ENCODE data around the gene ROR1. TPM values are rescaled to one million over a fixed set of nuclear protein-coding genes. Genes with fewer than 3 reads are reported as not detected.

The ROR1 gene
- total RNA-seq, 1 donor from 2014 or later, result 2.5 TPM

- DNase-seq (ENCODE audit: low read depth), result no peak
These were observed 397.4 kb downstream of the ROR1 start for GRCh38 chr1:64171246-64171645.

GRCh38 chr1:64171797-64172281 lies 398.0 kb downstream of the ROR1 start:
- no peak for DNase-seq (ENCODE audit: low read depth)

- DNase-seq (ENCODE audit: low read depth), result no peak
These were observed 398.7 kb downstream of the ROR1 start for GRCh38 chr1:64172458-64172983.

GRCh38 chr1:64173336-64173940 lies 399.6 kb downstream of the ROR1 start:
- DNase-seq (ENCODE audit: low read depth), result no peak

- no peak for DNase-seq (ENCODE audit: low read depth)
These were observed 401.8 kb downstream of the ROR1 start for GRCh38 chr1:64175639-64176038.

- DNase-seq (ENCODE audit: low read depth), result no peak
These were observed 402.8 kb downstream of the ROR1 start for GRCh38 chr1:64176659-64177058.

- DNase-seq (ENCODE audit: low read depth), result no peak
These were observed 405.8 kb downstream of the ROR1 start for GRCh38 chr1:64179588-64179987.

- no peak for DNase-seq (ENCODE audit: low read depth)
These were observed 408.4 kb downstream of the ROR1 start for GRCh38 chr1:64182207-64182606.

GRCh38 chr1:64183395-64184002 lies 409.7 kb downstream of the ROR1 start:
- no peak for DNase-seq (ENCODE audit: low read depth)

GRCh38 chr1:64184003-64184440 lies 410.2 kb downstream of the ROR1 start:
- DNase-seq (ENCODE audit: low read depth), result no peak

GRCh38 chr1:64186138-64186897 lies 412.5 kb downstream of the ROR1 start:
- no peak for DNase-seq (ENCODE audit: low read depth)

GRCh38 chr1:64186898-64187280 lies 413.1 kb downstream of the ROR1 start:
- DNase-seq (ENCODE audit: low read depth), result no peak

GRCh38 chr1:64187646-64188045 lies 413.8 kb downstream of the ROR1 start:
- peak; percentile 19 for DNase-seq (ENCODE audit: low read depth)

GRCh38 chr1:64192290-64192689 lies 418.5 kb downstream of the ROR1 start:
- DNase-seq (ENCODE audit: low read depth), result no peak

GRCh38 chr1:64194168-64195080 lies 420.6 kb downstream of the ROR1 start:
- DNase-seq (ENCODE audit: low read depth), result no peak

GRCh38 chr1:64195081-64195395 lies 421.2 kb downstream of the ROR1 start:
- no peak for DNase-seq (ENCODE audit: low read depth)

- no peak for DNase-seq (ENCODE audit: low read depth)
These were observed 422.5 kb downstream of the ROR1 start for GRCh38 chr1:64196074-64196870.

- no peak for DNase-seq (ENCODE audit: low read depth)
These were observed 423.3 kb downstream of the ROR1 start for GRCh38 chr1:64197076-64197475.

- DNase-seq (ENCODE audit: low read depth), result no peak
These were observed 425.3 kb downstream of the ROR1 start for GRCh38 chr1:64199154-64199553.

GRCh38 chr1:64200064-64200463 lies 426.2 kb downstream of the ROR1 start:
- DNase-seq (ENCODE audit: low read depth), result no peak

Measured in myocyte (in vitro differentiated cells).